Measurements from ENCODE around the gene ZNF615. TPM values are rescaled to one million over a fixed set of nuclear protein-coding genes. Genes with fewer than 3 reads are reported as not detected.
"Not testable (repeated sequence)": the region's sequence is repeated elsewhere in the genome, so short reads cannot be mapped to it uniquely, and the experiment has no call there.

The ZNF615 gene
- total and polyA plus RNA-seq, 2 of the 4 experiments (the other 2 are of a cell fraction) = 2.0 to 10.9 TPM

DNA sequence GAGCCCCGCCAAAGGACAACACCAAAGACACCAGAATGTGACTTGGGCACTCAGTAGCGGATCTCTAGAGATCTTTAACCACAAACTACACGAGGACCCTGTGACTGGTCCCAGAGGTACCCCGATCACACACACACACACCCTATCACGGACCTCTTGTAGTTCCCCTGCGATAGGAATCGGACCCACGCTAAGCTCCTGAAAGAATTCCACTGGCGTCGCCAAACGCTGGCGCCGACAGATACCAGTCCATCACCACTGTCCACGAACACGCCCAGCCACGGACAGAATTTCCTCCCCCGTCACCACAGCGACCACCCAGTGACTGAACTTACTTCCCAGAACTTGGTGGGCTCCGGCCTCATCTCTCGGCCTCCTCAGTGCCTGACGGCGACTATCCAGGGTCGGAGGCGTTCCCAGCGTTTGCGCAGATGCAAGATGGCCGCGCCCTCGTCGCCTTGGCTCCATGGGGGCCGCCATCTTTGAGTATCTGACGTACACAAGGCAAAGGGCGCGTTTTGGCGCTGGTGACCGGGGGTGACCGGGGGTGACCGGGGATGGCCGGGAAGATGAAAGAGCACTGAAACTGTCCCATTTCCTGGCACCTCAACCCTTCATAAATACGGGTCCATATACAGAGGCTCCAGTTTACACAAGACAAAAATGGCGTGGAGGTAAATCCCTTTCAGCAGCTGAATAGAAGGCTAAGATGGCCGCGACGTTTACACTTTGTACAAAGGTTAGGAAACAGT is at the start of gene ZNF615 (continued):
- TF ChIP-seq, protein P1, sequence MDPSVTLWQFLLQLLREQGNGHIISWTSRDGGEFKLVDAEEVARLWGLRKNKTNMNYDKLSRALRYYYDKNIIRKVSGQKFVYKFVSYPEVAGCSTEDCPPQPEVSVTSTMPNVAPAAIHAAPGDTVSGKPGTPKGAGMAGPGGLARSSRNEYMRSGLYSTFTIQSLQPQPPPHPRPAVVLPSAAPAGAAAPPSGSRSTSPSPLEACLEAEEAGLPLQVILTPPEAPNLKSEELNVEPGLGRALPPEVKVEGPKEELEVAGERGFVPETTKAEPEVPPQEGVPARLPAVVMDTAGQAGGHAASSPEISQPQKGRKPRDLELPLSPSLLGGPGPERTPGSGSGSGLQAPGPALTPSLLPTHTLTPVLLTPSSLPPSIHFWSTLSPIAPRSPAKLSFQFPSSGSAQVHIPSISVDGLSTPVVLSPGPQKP (IDR thresholded peaks at IDR 0.05; ENCODE audit: borderline replicate concordance, low read depth, low read length) = no peak
- no peak for TF ChIP-seq NFE2L2 (IDR thresholded peaks at IDR 0.05; ENCODE audit: low read depth, low read length)
- TF ChIP-seq MAZ (IDR thresholded peaks at IDR 0.05; ENCODE audit: borderline replicate concordance, low read depth, low read length) = no peak

DNA sequence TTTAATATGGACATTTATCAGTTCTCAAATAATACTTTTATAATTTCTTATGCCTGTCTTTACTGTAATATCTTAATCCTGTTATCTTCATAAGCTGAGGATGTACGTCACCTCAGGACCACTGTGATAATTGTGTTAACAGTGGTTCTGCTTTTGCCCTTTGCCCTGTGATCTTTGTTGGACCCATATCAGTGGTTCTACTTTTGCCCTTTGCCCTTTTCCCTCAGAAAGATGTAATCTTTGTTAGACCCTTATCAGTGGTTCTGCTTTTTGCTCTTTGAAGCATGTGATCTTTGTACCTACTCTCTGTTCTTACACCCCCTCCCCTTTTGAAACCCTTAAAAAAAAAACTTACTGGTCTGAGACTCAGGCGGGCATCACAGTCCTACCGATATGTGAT is 48.5 kb upstream of the ZNF615 start:
- H3K9me1 ChIP-seq (ENCODE audit: insufficient read depth, low read length); ATAC-seq (ENCODE audit: low read depth); H3K4me3 ChIP-seq (ENCODE audit: insufficient read depth, low read depth, low read length); H3K9ac ChIP-seq (ENCODE audit: low read depth, low read length); H3K27me3 ChIP-seq (ENCODE audit: control insufficient read depth, insufficient read depth, low read length); intact Hi-C loops (cut with micrococcal nuclease); H2BK15ac ChIP-seq (ENCODE audit: low read depth, low read length); H3K23ac ChIP-seq (ENCODE audit: low read depth, low read length); H3K56ac ChIP-seq (ENCODE audit: extremely low read depth, insufficient read depth, low read length); H3K4ac ChIP-seq (ENCODE audit: low read depth, low read length); H3K79me1 ChIP-seq (ENCODE audit: low read depth in 1 of 2, low read length in 2 of 2); H3K4me1 ChIP-seq (ENCODE audit: control insufficient read depth, insufficient read depth, low read length); CTCF ChIA-PET; H2AK9ac ChIP-seq (replicated peaks; ENCODE audit: low read depth, low read length, poor library complexity); POLR2A ChIA-PET (ENCODE audit: unreplicated experiment); BruUV-seq (replicated peaks); H2AFZ ChIP-seq (replicated peaks; ENCODE audit: low read length, poor library complexity); H4K5ac ChIP-seq (ENCODE audit: low read depth, low read length); H2BK20ac ChIP-seq (ENCODE audit: low read depth, low read length); dilution Hi-C loops (cut with HindIII; ENCODE audit: low sequenced_read_pairs, unreplicated experiment); DNase-seq; H2AK5ac ChIP-seq (ENCODE audit: low read depth, low read length); H3K18ac ChIP-seq (ENCODE audit: low read depth, low read length); H4K20me1 ChIP-seq (ENCODE audit: insufficient read depth, low read length); H3K4me2 ChIP-seq (ENCODE audit: low read depth, low read length); H3K27ac ChIP-seq (ENCODE audit: insufficient read depth, low read length); H2BK120ac ChIP-seq (ENCODE audit: low read depth, low read length); H3K36me3 ChIP-seq (ENCODE audit: control insufficient read depth, insufficient read depth, low read length); H4K8ac ChIP-seq (ENCODE audit: low read depth in 2 of 2, low read length in 2 of 2); H4K91ac ChIP-seq (ENCODE audit: insufficient read depth, low read depth, low read length); in situ Hi-C loops (cut with MboI; ENCODE audit: low sequenced_read_pairs); H2BK5ac ChIP-seq (ENCODE audit: low read depth, low read length, poor library complexity, severe bottlenecking); H3K14ac ChIP-seq (replicated peaks; ENCODE audit: low read depth, low read length): not testable (repeated sequence)
- peaks cover 32% of the 10 kb centered on the region for H3K9me3 ChIP-seq (ENCODE audit: control insufficient read depth, insufficient read depth, low read length)
- WGBS, 2 experiments (ENCODE audit: extremely low coverage in 2 of 2, insufficient read length in 1 of 2) = no CpG with 5 or more reads among the region's 3 CpGs

DNA sequence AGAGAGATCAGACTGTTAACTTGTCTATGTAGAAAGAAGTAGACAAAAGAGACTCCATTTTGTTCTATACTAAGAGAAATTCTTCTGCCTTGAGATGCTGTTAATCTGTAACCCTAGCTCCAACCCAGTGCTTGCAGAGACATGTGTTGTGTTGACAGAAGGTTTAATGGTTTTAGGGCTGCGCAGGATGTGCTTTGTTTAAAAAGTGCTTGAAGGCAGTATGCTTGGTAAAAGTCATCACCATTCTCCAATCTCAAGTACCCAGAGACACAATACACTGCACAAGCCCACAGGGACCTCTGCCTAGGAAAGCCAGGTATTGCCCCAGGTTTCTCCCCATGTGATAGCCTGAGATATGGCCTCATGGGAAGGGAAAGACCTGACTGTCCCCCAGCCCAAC is 43.7 kb upstream of the ZNF615 start:
- BruUV-seq (replicated peaks); H3K9me1 ChIP-seq (ENCODE audit: insufficient read depth, low read length); H3K18ac ChIP-seq (ENCODE audit: low read depth, low read length); H2AK9ac ChIP-seq (replicated peaks; ENCODE audit: low read depth, low read length, poor library complexity); POLR2A ChIA-PET (ENCODE audit: unreplicated experiment); H2BK5ac ChIP-seq (ENCODE audit: low read depth, low read length, poor library complexity, severe bottlenecking); H3K4me2 ChIP-seq (ENCODE audit: low read depth, low read length); H3K27ac ChIP-seq (ENCODE audit: insufficient read depth, low read length); H4K5ac ChIP-seq (ENCODE audit: low read depth, low read length); H3K27me3 ChIP-seq (ENCODE audit: control insufficient read depth, insufficient read depth, low read length); H3K4ac ChIP-seq (ENCODE audit: low read depth, low read length); H3K9me3 ChIP-seq (ENCODE audit: control insufficient read depth, insufficient read depth, low read length); H2BK20ac ChIP-seq (ENCODE audit: low read depth, low read length); H2AFZ ChIP-seq (replicated peaks; ENCODE audit: low read length, poor library complexity); H3K9ac ChIP-seq (ENCODE audit: low read depth, low read length); DNase-seq; H3K56ac ChIP-seq (ENCODE audit: extremely low read depth, insufficient read depth, low read length); CTCF ChIA-PET; H3K4me3 ChIP-seq (ENCODE audit: insufficient read depth, low read depth, low read length); dilution Hi-C loops (cut with HindIII; ENCODE audit: low sequenced_read_pairs, unreplicated experiment); H3K23ac ChIP-seq (ENCODE audit: low read depth, low read length); H3K14ac ChIP-seq (replicated peaks; ENCODE audit: low read depth, low read length); H2BK120ac ChIP-seq (ENCODE audit: low read depth, low read length); H2BK15ac ChIP-seq (ENCODE audit: low read depth, low read length); H4K91ac ChIP-seq (ENCODE audit: insufficient read depth, low read depth, low read length); intact Hi-C loops (cut with micrococcal nuclease); H3K4me1 ChIP-seq (ENCODE audit: control insufficient read depth, insufficient read depth, low read length); H4K20me1 ChIP-seq (ENCODE audit: insufficient read depth, low read length); H3K36me3 ChIP-seq (ENCODE audit: control insufficient read depth, insufficient read depth, low read length); H2AK5ac ChIP-seq (ENCODE audit: low read depth, low read length); ATAC-seq (ENCODE audit: low read depth); H4K8ac ChIP-seq (ENCODE audit: low read depth in 2 of 2, low read length in 2 of 2); in situ Hi-C loops (cut with MboI; ENCODE audit: low sequenced_read_pairs): not testable (repeated sequence)
- no CpG with 5 or more reads among the region's 1 CpG for WGBS, 2 experiments (ENCODE audit: extremely low coverage in 2 of 2, insufficient read length in 1 of 2)
- peaks cover 7 to 16% of the 10 kb centered on the region in 2 experiments for H3K79me1 ChIP-seq (ENCODE audit: low read depth in 1 of 2, low read length in 2 of 2)

All from IMR-90 (cell line).